Upper lobe of left lung (tissue), 6 donors: ENCODE results near the gene NXPE3. TPM values are rescaled to one million over a fixed set of nuclear protein-coding genes. Genes with fewer than 3 reads are reported as not detected.

Experiments
- ATAC-seq, 2 donors: fragments of 200-7000 bp; cut with Tn5 transposase; one replicate each; pipeline ENCODE4 v1.9.1; 2022; ENCODE audit warnings: mild to moderate bottlenecking in 2 of 2, moderate library complexity in 2 of 2; ENCODE audit not compliant: low FRiP score in 2 of 2
- DNase-seq, 2 donors: peaks; one replicate each; pipeline ENCODE4 v3.0.0-alpha.2; 2019 to 2020
- H3K27ac ChIP-seq, 4 donors: fragments of 200-600 bp; sonication (generic); one replicate each; pipeline ENCODE4 v1.5.1; 2016 to 2019
- H3K27me3 ChIP-seq, 4 donors: fragments of 200-600 bp; sonication (generic); one replicate each; pipeline ENCODE4 v1.5.1; 2017 to 2019
- H3K36me3 ChIP-seq, 4 donors: fragments of 200-600 bp; sonication (generic); one replicate each; pipeline ENCODE4 v1.5.1; 2016 to 2019
- H3K4me1 ChIP-seq, 4 donors: fragments of 200-600 bp; sonication (generic); one replicate each; pipeline ENCODE4 v1.5.1; 2018 to 2019
- H3K4me3 ChIP-seq, 4 donors: fragments of 200-600 bp; sonication (generic); one replicate each; pipeline ENCODE4 v1.5.1; 2017 to 2019; ENCODE audit warnings: mild to moderate bottlenecking in 2 of 4, moderate library complexity in 1 of 4
- H3K9me3 ChIP-seq, 4 donors: fragments of 200-600 bp; sonication (generic); one replicate each; pipeline ENCODE4 v1.5.1; 2018 to 2019
- EP300 ChIP-seq, 4 donors: sonication (generic); formaldehyde crosslinking; IDR thresholded peaks; one replicate each; pipeline ENCODE4 v1.5.1; 2017; ENCODE audit warnings: antibody characterized with exemption in 4 of 4, control low read depth in 2 of 4
- POLR2A ChIP-seq, 4 donors: fragments of 450-650 bp; IDR thresholded peaks; one replicate each; pipeline ENCODE4 v1.5.1; 2016 to 2017; ENCODE audit warnings: antibody characterized with exemption in 4 of 4, mild to moderate bottlenecking in 2 of 4
- POLR2AphosphoS5 ChIP-seq, 2 donors: sonication (generic); formaldehyde crosslinking; IDR thresholded peaks; one replicate each; pipeline ENCODE4 v1.5.1; 2017; ENCODE audit warnings: antibody characterized with exemption in 2 of 2
- WGBS, 2 donors: methylation state at CpG; one replicate each; pipeline ENCODE4 v1.1.5; 2017 to 2018; 5-methylcytosine and 5-hydroxymethylcytosine counted together
- total RNA-seq, 6 donors: library from RNA; depleted of rRNA in 4 of 6; stranded (reverse); fragments of >200 nt in 4 of 6; gene quantifications; one replicate each; pipeline versions ENCODE4 v1.1.0 to v1.2.1, GENCODE V29; 2016 to 2021
- TF ChIP-seq, protein P1 (sequence below), 6 experiments: fragments of 450-650 bp in 4 of 6; fragments of 200-600 bp in 2 of 6; sonication (generic) in 2 of 6; IDR thresholded peaks; one replicate each; pipeline ENCODE4 v1.5.1; 2016 to 2019; ENCODE audit warnings: antibody characterized with exemption in 6 of 6
- donor health status: DM: no; HTN: no; CAD: no; lungs with moderate emphysema.
- donor health status: DM: no; HTN: yes; CAD: no; lungs with severe emphysema.

NXPE3 gene
- total RNA-seq, 6 donors from 2014 or later, result 7.2 to 16.8 (median 15.5) TPM

DNA sequence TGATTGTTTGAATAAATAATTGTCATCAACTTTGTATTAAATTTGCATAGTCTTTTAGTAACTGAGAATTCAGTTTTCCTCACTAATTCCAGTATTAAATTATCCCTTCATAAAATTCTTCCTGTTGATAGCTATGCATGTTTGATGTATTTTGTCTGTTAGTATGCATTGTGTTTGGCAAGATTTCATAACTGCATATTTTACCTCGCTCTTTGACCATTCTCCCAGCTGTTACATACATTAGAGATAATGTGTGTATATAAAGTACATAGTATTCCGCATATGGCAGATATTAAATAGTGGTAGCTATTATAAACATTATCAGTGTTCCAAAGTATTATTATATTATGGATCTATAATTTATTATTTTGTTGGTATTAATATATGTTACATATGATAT lies 59.7 kb downstream of the NXPE3 start:
- ATAC-seq, result no peak
- no peak for DNase-seq
- no peaks in the 10 kb centered on the region for H3K36me3 ChIP-seq
- no peak for TF ChIP-seq POLR2A (IDR thresholded peaks at IDR 0.05)
- TF ChIP-seq POLR2AphosphoS5 (IDR thresholded peaks at IDR 0.05), result no peak
- TF ChIP-seq, protein P1, sequence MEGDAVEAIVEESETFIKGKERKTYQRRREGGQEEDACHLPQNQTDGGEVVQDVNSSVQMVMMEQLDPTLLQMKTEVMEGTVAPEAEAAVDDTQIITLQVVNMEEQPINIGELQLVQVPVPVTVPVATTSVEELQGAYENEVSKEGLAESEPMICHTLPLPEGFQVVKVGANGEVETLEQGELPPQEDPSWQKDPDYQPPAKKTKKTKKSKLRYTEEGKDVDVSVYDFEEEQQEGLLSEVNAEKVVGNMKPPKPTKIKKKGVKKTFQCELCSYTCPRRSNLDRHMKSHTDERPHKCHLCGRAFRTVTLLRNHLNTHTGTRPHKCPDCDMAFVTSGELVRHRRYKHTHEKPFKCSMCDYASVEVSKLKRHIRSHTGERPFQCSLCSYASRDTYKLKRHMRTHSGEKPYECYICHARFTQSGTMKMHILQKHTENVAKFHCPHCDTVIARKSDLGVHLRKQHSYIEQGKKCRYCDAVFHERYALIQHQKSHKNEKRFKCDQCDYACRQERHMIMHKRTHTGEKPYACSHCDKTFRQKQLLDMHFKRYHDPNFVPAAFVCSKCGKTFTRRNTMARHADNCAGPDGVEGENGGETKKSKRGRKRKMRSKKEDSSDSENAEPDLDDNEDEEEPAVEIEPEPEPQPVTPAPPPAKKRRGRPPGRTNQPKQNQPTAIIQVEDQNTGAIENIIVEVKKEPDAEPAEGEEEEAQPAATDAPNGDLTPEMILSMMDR (IDR thresholded peaks at IDR 0.05), result no peak
- no peak for TF ChIP-seq EP300 (IDR thresholded peaks at IDR 0.05)
- peaks cover 6 to 19% (median 15%) of the 10 kb centered on the region in 4 donors for H3K4me1 ChIP-seq
- H3K4me3 ChIP-seq, result no peak overlapping the region
- no peaks in the 10 kb centered on the region for H3K9me3 ChIP-seq
- no peaks in the 10 kb centered on the region for H3K27me3 ChIP-seq
- no peak overlapping the region for H3K27ac ChIP-seq
- WGBS, 2 donors, result 97 to 98% methylated on average over 2 of the region's 2 CpGs

DNA sequence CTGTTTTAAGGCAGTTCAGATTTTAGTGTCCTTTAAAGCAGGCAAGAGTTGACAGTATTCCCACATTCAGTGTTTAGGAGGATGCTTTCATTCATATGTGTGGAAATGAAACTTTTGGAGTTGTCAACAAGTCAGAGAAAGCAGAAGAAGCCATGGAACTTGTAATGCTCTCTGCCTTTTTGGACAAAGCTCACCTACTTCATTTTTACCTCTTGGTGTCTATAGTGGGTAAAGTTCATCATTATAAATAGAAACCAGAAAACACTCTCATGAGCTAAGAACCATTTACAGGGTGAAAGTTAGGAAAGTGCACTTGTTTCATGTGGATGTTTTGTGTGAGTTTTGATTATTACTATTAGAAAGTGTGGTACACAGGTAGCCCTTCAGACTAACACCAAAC lies 61.1 kb downstream of the NXPE3 start:
- Histone ChIP-seq H3K4me3 (no peak overlapping the region), H3K4me1 (peaks cover 3 to 19% (median 14%) of the 10 kb centered on the region in 4 donors), H3K9me3 (no peaks in the 10 kb centered on the region), H3K27ac (no peak overlapping the region), H3K27me3 (no peaks in the 10 kb centered on the region), H3K36me3 (no peaks in the 10 kb centered on the region)
- no peak for ATAC-seq
- no peak for TF ChIP-seq POLR2AphosphoS5 (IDR thresholded peaks at IDR 0.05)
- no peak for TF ChIP-seq EP300 (IDR thresholded peaks at IDR 0.05)
- TF ChIP-seq POLR2A (IDR thresholded peaks at IDR 0.05), result no peak
- TF ChIP-seq, protein P1 (IDR thresholded peaks at IDR 0.05), result no peak
- DNase-seq, result no peak

DNA sequence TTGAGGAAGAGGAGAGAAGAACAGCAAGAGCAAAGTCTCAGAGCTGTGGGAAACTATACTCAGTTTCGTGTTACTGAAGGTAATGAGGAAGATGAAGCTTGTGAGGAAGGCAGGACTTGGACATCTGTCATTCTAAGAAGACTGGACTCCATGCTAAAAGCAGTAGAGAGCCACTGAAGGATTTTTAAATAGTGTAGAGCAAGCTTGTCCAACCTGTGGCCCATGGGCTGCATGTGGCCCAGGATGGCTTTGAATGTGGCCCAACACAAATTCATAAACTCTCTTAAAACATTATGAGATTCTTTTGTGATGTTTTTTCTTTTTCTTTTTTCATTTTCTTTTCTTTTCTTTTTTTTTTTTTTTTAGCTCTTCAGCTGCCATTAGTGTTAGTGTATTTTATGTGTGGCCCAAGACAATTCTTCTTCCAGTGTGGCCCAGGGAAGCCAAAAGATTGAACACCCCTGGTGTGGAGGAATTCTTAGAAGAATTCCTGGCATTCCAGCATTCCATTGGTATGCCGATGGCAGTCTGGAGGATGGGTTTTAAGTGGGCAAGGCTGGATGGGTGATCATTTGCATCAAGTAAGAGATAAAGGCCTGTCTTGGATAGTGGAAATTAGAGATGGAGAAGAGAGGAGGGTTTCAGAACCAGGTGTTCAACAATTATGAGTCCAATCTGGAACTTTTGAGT lies 63.4 kb downstream of the NXPE3 start:
- ATAC-seq (no peak), DNase-seq (no peak)
- TF ChIP-seq POLR2A (IDR thresholded peaks at IDR 0.05), result no peak
- TF ChIP-seq, protein P1 (IDR thresholded peaks at IDR 0.05), result no peak
- TF ChIP-seq EP300 (IDR thresholded peaks at IDR 0.05), result no peak
- no peak for TF ChIP-seq POLR2AphosphoS5 (IDR thresholded peaks at IDR 0.05)
- H3K9me3 ChIP-seq, result no peaks in the 10 kb centered on the region
- 78 to 81% methylated on average over 2 of the region's 2 CpGs for WGBS, 2 donors
- no peaks in the 10 kb centered on the region for H3K27me3 ChIP-seq
- H3K4me1 ChIP-seq, result peaks cover 0 to 9% (median 8%) of the 10 kb centered on the region in 4 donors
- no peak overlapping the region for H3K27ac ChIP-seq
- H3K4me3 ChIP-seq, result no peak overlapping the region
- no peaks in the 10 kb centered on the region for H3K36me3 ChIP-seq

DNA sequence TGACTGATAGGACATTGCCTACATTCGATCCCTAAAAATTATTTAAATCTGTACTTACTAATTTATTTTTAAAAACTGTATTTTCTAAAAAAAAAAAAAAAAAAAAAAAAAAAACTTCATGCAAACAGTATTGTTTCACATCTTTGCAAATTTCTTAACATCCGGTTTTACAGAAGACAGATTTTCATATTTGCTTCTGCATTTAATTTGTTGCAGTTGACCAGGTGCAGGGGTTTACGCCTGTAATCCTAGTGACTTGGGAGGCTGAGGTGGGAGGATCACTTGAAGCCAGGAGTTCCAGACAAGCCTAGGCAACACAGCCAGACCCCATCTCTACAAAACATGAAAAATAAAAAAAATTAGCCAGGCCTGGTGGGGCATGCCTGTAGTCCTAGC lies 63.9 kb downstream of the NXPE3 start:
- H3K4me1 ChIP-seq, result peaks cover 4 to 9% (median 7%) of the 10 kb centered on the region in 4 donors
- DNase-seq (no peak), ATAC-seq (no peak)
- TF ChIP-seq EP300 (IDR thresholded peaks at IDR 0.05) (no peak), POLR2AphosphoS5 (IDR thresholded peaks at IDR 0.05) (no peak), POLR2A (IDR thresholded peaks at IDR 0.05) (no peak)
- TF ChIP-seq, protein P1 (IDR thresholded peaks at IDR 0.05), result no peak
- H3K4me3 ChIP-seq, result no peak overlapping the region
- no peak overlapping the region for H3K27ac ChIP-seq
- H3K27me3 ChIP-seq, result no peaks in the 10 kb centered on the region
- no peaks in the 10 kb centered on the region for H3K36me3 ChIP-seq
- 84% methylated on average over 3 of the region's 3 CpGs for WGBS, 2 donors
- no peaks in the 10 kb centered on the region for H3K9me3 ChIP-seq

DNA sequence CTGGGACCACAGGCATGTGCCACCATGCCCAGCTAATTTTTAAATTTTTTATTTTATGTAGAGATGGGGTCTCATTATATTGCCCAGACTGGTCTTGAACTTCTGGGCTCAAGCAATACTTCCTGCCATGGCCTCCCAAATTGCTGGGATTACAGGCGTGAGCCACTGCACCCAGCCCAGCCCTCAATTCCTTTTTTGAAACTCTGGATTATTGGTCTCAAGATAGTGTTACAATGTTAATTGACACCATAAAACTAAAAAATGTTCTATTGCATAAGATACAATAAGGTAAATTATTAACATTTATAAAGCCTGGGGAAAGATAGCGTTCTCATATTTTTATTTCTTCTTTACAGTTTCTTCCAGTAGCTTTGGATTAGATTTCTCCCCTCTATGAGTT lies 66.4 kb downstream of the NXPE3 start:
- no peaks in the 10 kb centered on the region for H3K27me3 ChIP-seq
- peaks cover 11 to 17% (median 15%) of the 10 kb centered on the region in 4 donors for H3K4me1 ChIP-seq
- H3K27ac ChIP-seq, result no peak overlapping the region
- no peak for DNase-seq
- no peaks in the 10 kb centered on the region for H3K36me3 ChIP-seq
- ATAC-seq, result no peak
- WGBS, 2 donors, result 93 to 98% methylated on average over 2 of the region's 2 CpGs
- H3K4me3 ChIP-seq, result no peak overlapping the region
- no peaks in the 10 kb centered on the region for H3K9me3 ChIP-seq
- TF ChIP-seq EP300 (IDR thresholded peaks at IDR 0.05), result no peak
- TF ChIP-seq, protein P1 (IDR thresholded peaks at IDR 0.05), result no peak
- no peak for TF ChIP-seq POLR2AphosphoS5 (IDR thresholded peaks at IDR 0.05)
- TF ChIP-seq POLR2A (IDR thresholded peaks at IDR 0.05), result no peak
